HCT116 (cell line): ENCODE data around the gene RCBTB2. TPM values are rescaled to one million over a fixed set of nuclear protein-coding genes. Genes with fewer than 3 reads are reported as not detected.

Experiments used
- ATAC-seq: fragments of 200-7000 bp; cut with Tn5 transposase; 2 replicates; pipeline ENCODE4 v1.9.1; 2020; ENCODE audit warnings: mild to moderate bottlenecking, moderate library complexity
- BruUV-seq: library from RNA; stranded (reverse); fragments of 400-500 nt; replicated peaks from 2 replicates; lab custom pipeline; 2021; lab: Mats Ljungman, UMichigan
- CTCF ChIA-PET: fragments of 300-600 bp; sonication (Branson Sonifier 250); formaldehyde crosslinking; loops from one replicate; lab custom pipeline; 2021; ENCODE audit warnings: antibody characterized with exemption; lab: Charles Lee
- POLR2A ChIA-PET: fragments of 300-600, 350-600 bp; sonication (Branson Sonifier 250); formaldehyde crosslinking; loops from one replicate; lab custom pipeline; 2021; ENCODE audit warnings: antibody characterized with exemption; lab: Charles Lee
- RAD21 ChIA-PET, 2 experiments: fragments of 300-600 bp; sonication (Branson Sonifier 250); formaldehyde crosslinking; loops; one replicate each; lab custom pipeline; 2023; ENCODE audit warnings: low total read pairs in 2 of 2; ENCODE audit not compliant: uncharacterized antibody in 2 of 2, unreplicated experiment in 2 of 2, low non-redundant PET in 1 of 2; lab: Charles Lee
- DNase-seq: peaks from one replicate; pipeline ENCODE4 v3.0.0-alpha.2; 2010; ENCODE audit warnings: low read depth, low spot score
- H2AFZ ChIP-seq: fragments of 200-600 bp; shearing (Covaris generic), sonication (generic); 2 replicates; pipeline ENCODE4 v1.6.1; 2017; ENCODE audit warnings: low read depth, mixed run types, mixed read lengths, antibody characterized with exemption, low read length; ENCODE audit not compliant: poor library complexity, severe bottlenecking
- H3K27ac ChIP-seq: 2 replicates; pipeline ENCODE4 v1.5.1; 2012; ENCODE audit warnings: low read depth, low read length
- H3K27me3 ChIP-seq: fragments of 200-600 bp; sonication (generic); 2 replicates; pipeline ENCODE4 v1.6.1; 2016; ENCODE audit warnings: mixed run types, low read length, mixed read lengths; ENCODE audit not compliant: insufficient read depth
- H3K36me3 ChIP-seq, 2 experiments: fragments of 200-500 bp in 1 of 2; fragments of 200-600 bp in 1 of 2; sonication (Bioruptor generic) in 1 of 2; sonication (generic) in 1 of 2; 2 replicates each; pipeline versions ENCODE4 v1.5.1 to v1.6.1; 2014 to 2016; ENCODE audit warnings: low read length in 2 of 2, inconsistent platforms in 1 of 2, mixed read lengths in 1 of 2, mixed run types in 1 of 2; ENCODE audit not compliant: insufficient read depth in 2 of 2, control insufficient read depth in 1 of 2
- H3K4me1 ChIP-seq, 2 experiments: fragments of 200-600 bp in 1 of 2; sonication (generic) in 1 of 2; 2 replicates each; pipeline versions ENCODE4 v1.5.1 to v1.6.1; 2012 to 2017; ENCODE audit warnings: low read length in 2 of 2, inconsistent platforms in 1 of 2, mild to moderate bottlenecking in 1 of 2, mixed read lengths in 1 of 2, mixed run types in 1 of 2, moderate library complexity in 1 of 2; ENCODE audit not compliant: insufficient read depth in 2 of 2, control insufficient read depth in 1 of 2
- H3K4me2 ChIP-seq: fragments of 200-600 bp; sonication (generic); 2 replicates; pipeline ENCODE4 v1.6.1; 2017; ENCODE audit warnings: mixed run types, low read length, mixed read lengths
- H3K4me3 ChIP-seq, 2 experiments: fragments of 200-600 bp in 1 of 2; sonication (generic) in 1 of 2; replicated peaks in 1 of 2; 2 replicates each; pipeline ENCODE4 v1.5.1; 2011 to 2016; ENCODE audit warnings: low read length in 2 of 2, control low read depth in 1 of 2, low read depth in 1 of 2, mild to moderate bottlenecking in 1 of 2, mixed read lengths in 1 of 2, mixed run types in 1 of 2
- H3K79me2 ChIP-seq: fragments of 200-600 bp; sonication (generic); 2 replicates; pipeline ENCODE4 v1.6.1; 2017; ENCODE audit warnings: mild to moderate bottlenecking, mixed run types, low read length, moderate library complexity, mixed read lengths; ENCODE audit not compliant: insufficient read depth
- H3K9ac ChIP-seq: fragments of 200-600 bp; sonication (generic); 2 replicates; pipeline ENCODE4 v1.6.1; 2016; ENCODE audit warnings: low read length, mixed read lengths
- H3K9me2 ChIP-seq: fragments of 200-600 bp; sonication (generic), shearing (Covaris generic); 2 replicates; pipeline ENCODE4 v1.6.1; 2017; ENCODE audit warnings: mixed run types, mild to moderate bottlenecking, moderate library complexity; ENCODE audit not compliant: insufficient read depth
- H3K9me3 ChIP-seq, 2 experiments: fragments of 200-500 bp in 1 of 2; fragments of 200-600 bp in 1 of 2; sonication (Bioruptor generic) in 1 of 2; sonication (generic) in 1 of 2; 2 replicates each; pipeline ENCODE4 v1.6.1; 2014 to 2017; ENCODE audit warnings: low read length in 2 of 2, mixed read lengths in 2 of 2, inconsistent platforms in 1 of 2, low read depth in 1 of 2, mild to moderate bottlenecking in 1 of 2, mixed run types in 1 of 2, moderate library complexity in 1 of 2; ENCODE audit not compliant: control insufficient read depth in 1 of 2, insufficient read depth in 1 of 2
- H4K20me1 ChIP-seq: fragments of 200-600 bp; sonication (generic), shearing (Covaris generic); 2 replicates; pipeline ENCODE4 v1.6.1; 2017; ENCODE audit warnings: mixed run types, mild to moderate bottlenecking, moderate library complexity; ENCODE audit not compliant: insufficient read depth
- ATF3 ChIP-seq: IDR thresholded peaks from 2 replicates; pipeline ENCODE4 v1.6.1; 2012
- CEBPB ChIP-seq: IDR thresholded peaks from 2 replicates; pipeline ENCODE4 v1.6.1; 2012; ENCODE audit warnings: low read depth
- EGR1 ChIP-seq: IDR thresholded peaks from 2 replicates; pipeline ENCODE4 v1.6.1; 2012; ENCODE audit warnings: low read depth
- EZH2 ChIP-seq: fragments of 200-600 bp; sonication (generic); IDR thresholded peaks from 2 replicates; pipeline ENCODE4 v1.6.1; 2017; ENCODE audit warnings: antibody characterized with exemption, mixed run types
- FOSL1 ChIP-seq: IDR thresholded peaks from 2 replicates; pipeline ENCODE4 v1.6.1; 2012; ENCODE audit warnings: low read depth
- JUND ChIP-seq: IDR thresholded peaks from 2 replicates; pipeline ENCODE4 v1.6.1; 2012
- POLR2AphosphoS5 ChIP-seq: IDR thresholded peaks from 2 replicates; pipeline ENCODE4 v1.6.1; 2011; ENCODE audit warnings: mild to moderate bottlenecking, low read depth, low read length, moderate library complexity
- RAD21 ChIP-seq: IDR thresholded peaks from 2 replicates; pipeline ENCODE4 v1.6.1; 2012; ENCODE audit warnings: low read depth, mild to moderate bottlenecking
- REST ChIP-seq: IDR thresholded peaks from 2 replicates; pipeline ENCODE4 v1.6.1; 2012; ENCODE audit warnings: low read depth
- SIN3A ChIP-seq: IDR thresholded peaks from 2 replicates; pipeline ENCODE4 v1.6.1; 2012; ENCODE audit warnings: low read depth
- TCF7L2 ChIP-seq: IDR thresholded peaks from 2 replicates; pipeline ENCODE4 v1.7.0; 2011; ENCODE audit warnings: borderline replicate concordance, inconsistent platforms; ENCODE audit not compliant: insufficient read depth, insufficient read length; ENCODE audit errors: extremely low read depth
- ZBTB33 ChIP-seq: IDR thresholded peaks from 2 replicates; pipeline ENCODE4 v1.6.1; 2011; ENCODE audit warnings: mild to moderate bottlenecking, low read length, moderate library complexity; ENCODE audit not compliant: insufficient replicate concordance; ENCODE audit errors: extremely low read depth
- ZFX ChIP-seq: fragments of 450-650 bp; IDR thresholded peaks from 2 replicates; pipeline ENCODE4 v1.6.1; 2017
- intact Hi-C: fragments of 100-400 bp; cut with micrococcal nuclease; formaldehyde crosslinking; loops from 2 replicates; pipeline ENCODE4 v1.10.0; 2022
- total RNA-seq: library from RNA; stranded (reverse); gene quantifications from one replicate; pipeline ENCODE4 v1.2.1, GENCODE V29; 2021; ENCODE audit not compliant: unreplicated experiment

RCBTB2 gene
- total RNA-seq, 1 experiment from 2014 or later = 1.3 TPM

GRCh38 chr13:48496271-48497161 is 36.4 kb downstream of the RCBTB2 start:
- POLR2A ChIA-PET = no interaction called here
- TF ChIP-seq POLR2AphosphoS5 (no peak), EZH2 (no peak), RAD21 (no peak), EGR1 (no peak), ATF3 (no peak), FOSL1 (no peak), ZBTB33 (no peak), JUND (no peak), CEBPB (no peak), TCF7L2 (no peak), ZFX (no peak), SIN3A (no peak), REST (no peak)
- TF ChIP-seq, all 23 proteins: peak for 0
- CTCF ChIA-PET = no interaction called here

More at GRCh38 chr13:48496271-48497161, 36.4 kb downstream of the RCBTB2 start:
- no peaks in the 10 kb centered on the region for H3K9me3 ChIP-seq
- ATAC-seq (no peak), DNase-seq (no peak)
- H3K4me2 ChIP-seq = no peak overlapping the region
- H3K79me2 ChIP-seq = no peaks in the 10 kb centered on the region
- no peak overlapping the region for H2AFZ ChIP-seq
- H3K36me3 ChIP-seq = no peaks in the 10 kb centered on the region
- H3K4me3 ChIP-seq = no peak overlapping the region
- H3K27ac ChIP-seq = no peak overlapping the region
- H3K9ac ChIP-seq = no peak overlapping the region
- intact Hi-C loops = no loop called here
- H3K9me2 ChIP-seq = no peaks in the 10 kb centered on the region
- RAD21 ChIA-PET = no interaction called here
- no peaks in the 10 kb centered on the region for H4K20me1 ChIP-seq
- no peaks in the 10 kb centered on the region for H3K4me1 ChIP-seq
- no peaks in the 10 kb centered on the region for H3K27me3 ChIP-seq
- no TSS peak for BruUV-seq
